Activated CD8-positive, alpha-beta memory T cell treated with anti-CD3 and anti-CD28 coated beads, Interleukin-2, amount 50 U/mL, for 1 hour (primary cell): ENCODE measurements around the gene SUGP2.
"Not testable (repeated sequence)": the region's sequence is repeated elsewhere in the genome, so short reads cannot be mapped to it uniquely, and the experiment has no call there.

Experiments used
- DNase-seq: peaks from one replicate; pipeline ENCODE4 v3.0.0-alpha.2; 2020; ENCODE audit errors: extremely low read depth

The SUGP2 gene

GRCh38 chr19:18954094-18954493, 79.2 kb downstream of the SUGP2 start:
- DNase-seq = no peak

GRCh38 chr19:18952364-18953003, 80.8 kb downstream of the SUGP2 start:
- not testable (repeated sequence) for DNase-seq

GRCh38 chr19:18951721-18952281, 81.5 kb downstream of the SUGP2 start:
- DNase-seq = no peak

- DNase-seq = no peak
Observed at GRCh38 chr19:18949858-18950257, 83.5 kb downstream of the SUGP2 start.

GRCh38 chr19:18948976-18949356, 84.4 kb downstream of the SUGP2 start:
- DNase-seq = no peak

GRCh38 chr19:18948075-18948975, 85.0 kb downstream of the SUGP2 start:
- DNase-seq = no peak

- no peak for DNase-seq
Observed at GRCh38 chr19:18946918-18947317, 86.4 kb downstream of the SUGP2 start.

GRCh38 chr19:18946335-18946734, 87.0 kb downstream of the SUGP2 start:
- DNase-seq = no peak

- no peak for DNase-seq
Observed at GRCh38 chr19:18945297-18945696, 88.0 kb downstream of the SUGP2 start.

GRCh38 chr19:18943465-18943864, 89.9 kb downstream of the SUGP2 start:
- DNase-seq = no peak

GRCh38 chr19:18942692-18943091, 90.6 kb downstream of the SUGP2 start:
- DNase-seq = no peak

GRCh38 chr19:18941628-18942354, 91.5 kb downstream of the SUGP2 start:
- no peak for DNase-seq
